ENCODE data around the gene LTBP2.

The LTBP2 gene

DNA sequence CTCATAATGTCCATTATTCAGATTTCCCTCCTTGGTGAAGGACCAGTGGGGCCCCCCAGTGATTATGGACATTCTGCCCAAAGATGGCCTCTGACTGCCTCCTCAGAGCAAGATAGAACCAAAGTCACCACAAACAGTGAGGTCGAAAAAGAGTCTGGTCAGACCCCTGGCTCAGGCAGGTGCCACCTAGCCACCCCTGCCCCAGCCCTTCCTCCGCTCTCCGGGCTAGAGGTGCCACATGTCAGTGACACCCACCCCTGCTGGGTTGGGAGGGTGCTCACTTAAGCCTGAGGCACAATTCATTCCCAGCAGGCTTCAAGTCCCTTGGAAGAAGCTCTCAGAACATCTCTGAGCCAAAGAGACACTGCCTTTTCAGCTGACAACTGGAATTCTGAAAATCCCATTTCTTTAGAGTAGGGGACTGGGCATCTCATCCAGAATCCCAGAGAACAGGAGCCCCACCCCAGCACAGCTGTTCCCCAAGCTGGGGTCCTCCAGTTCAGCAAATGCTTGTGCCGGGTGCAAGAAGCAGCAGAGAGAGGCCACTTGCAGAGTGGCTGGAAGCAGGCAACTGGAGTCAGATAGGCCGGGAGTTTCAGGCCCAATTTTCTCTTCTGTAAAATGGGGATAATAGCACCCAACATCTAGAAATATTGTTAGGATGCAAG is 68.1 kb downstream of the LTBP2 start:
- Histone ChIP-seq H3K27ac (replicated peaks) (no peak overlapping the region), H3K4me3 (replicated peaks; ENCODE audit: insufficient read depth, low read length) (no peak overlapping the region), H3K27me3 (ENCODE audit: insufficient read depth, poor library complexity, severe bottlenecking) (no peaks in the 10 kb centered on the region)
- TF ChIP-seq POLR2AphosphoS5 (IDR thresholded peaks at IDR 0.05; ENCODE audit: low read depth) (no peak), GABPA (IDR thresholded peaks at IDR 0.05; ENCODE audit: low read depth) (no peak), SPI1 (IDR thresholded peaks at IDR 0.05; ENCODE audit: borderline replicate concordance, low read depth) (no peak)
- TF ChIP-seq, protein P1, sequence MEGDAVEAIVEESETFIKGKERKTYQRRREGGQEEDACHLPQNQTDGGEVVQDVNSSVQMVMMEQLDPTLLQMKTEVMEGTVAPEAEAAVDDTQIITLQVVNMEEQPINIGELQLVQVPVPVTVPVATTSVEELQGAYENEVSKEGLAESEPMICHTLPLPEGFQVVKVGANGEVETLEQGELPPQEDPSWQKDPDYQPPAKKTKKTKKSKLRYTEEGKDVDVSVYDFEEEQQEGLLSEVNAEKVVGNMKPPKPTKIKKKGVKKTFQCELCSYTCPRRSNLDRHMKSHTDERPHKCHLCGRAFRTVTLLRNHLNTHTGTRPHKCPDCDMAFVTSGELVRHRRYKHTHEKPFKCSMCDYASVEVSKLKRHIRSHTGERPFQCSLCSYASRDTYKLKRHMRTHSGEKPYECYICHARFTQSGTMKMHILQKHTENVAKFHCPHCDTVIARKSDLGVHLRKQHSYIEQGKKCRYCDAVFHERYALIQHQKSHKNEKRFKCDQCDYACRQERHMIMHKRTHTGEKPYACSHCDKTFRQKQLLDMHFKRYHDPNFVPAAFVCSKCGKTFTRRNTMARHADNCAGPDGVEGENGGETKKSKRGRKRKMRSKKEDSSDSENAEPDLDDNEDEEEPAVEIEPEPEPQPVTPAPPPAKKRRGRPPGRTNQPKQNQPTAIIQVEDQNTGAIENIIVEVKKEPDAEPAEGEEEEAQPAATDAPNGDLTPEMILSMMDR (IDR thresholded peaks at IDR 0.05; ENCODE audit: insufficient read depth, low read length): no peak
- TF ChIP-seq, protein P2, sequence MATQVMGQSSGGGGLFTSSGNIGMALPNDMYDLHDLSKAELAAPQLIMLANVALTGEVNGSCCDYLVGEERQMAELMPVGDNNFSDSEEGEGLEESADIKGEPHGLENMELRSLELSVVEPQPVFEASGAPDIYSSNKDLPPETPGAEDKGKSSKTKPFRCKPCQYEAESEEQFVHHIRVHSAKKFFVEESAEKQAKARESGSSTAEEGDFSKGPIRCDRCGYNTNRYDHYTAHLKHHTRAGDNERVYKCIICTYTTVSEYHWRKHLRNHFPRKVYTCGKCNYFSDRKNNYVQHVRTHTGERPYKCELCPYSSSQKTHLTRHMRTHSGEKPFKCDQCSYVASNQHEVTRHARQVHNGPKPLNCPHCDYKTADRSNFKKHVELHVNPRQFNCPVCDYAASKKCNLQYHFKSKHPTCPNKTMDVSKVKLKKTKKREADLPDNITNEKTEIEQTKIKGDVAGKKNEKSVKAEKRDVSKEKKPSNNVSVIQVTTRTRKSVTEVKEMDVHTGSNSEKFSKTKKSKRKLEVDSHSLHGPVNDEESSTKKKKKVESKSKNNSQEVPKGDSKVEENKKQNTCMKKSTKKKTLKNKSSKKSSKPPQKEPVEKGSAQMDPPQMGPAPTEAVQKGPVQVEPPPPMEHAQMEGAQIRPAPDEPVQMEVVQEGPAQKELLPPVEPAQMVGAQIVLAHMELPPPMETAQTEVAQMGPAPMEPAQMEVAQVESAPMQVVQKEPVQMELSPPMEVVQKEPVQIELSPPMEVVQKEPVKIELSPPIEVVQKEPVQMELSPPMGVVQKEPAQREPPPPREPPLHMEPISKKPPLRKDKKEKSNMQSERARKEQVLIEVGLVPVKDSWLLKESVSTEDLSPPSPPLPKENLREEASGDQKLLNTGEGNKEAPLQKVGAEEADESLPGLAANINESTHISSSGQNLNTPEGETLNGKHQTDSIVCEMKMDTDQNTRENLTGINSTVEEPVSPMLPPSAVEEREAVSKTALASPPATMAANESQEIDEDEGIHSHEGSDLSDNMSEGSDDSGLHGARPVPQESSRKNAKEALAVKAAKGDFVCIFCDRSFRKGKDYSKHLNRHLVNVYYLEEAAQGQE (IDR thresholded peaks at IDR 0.05; ENCODE audit: insufficient replicate concordance, low read depth): no peak
- DNase-seq (ENCODE audit: low read depth in 1 of 2, low spot score in 1 of 2): no peak

DNA sequence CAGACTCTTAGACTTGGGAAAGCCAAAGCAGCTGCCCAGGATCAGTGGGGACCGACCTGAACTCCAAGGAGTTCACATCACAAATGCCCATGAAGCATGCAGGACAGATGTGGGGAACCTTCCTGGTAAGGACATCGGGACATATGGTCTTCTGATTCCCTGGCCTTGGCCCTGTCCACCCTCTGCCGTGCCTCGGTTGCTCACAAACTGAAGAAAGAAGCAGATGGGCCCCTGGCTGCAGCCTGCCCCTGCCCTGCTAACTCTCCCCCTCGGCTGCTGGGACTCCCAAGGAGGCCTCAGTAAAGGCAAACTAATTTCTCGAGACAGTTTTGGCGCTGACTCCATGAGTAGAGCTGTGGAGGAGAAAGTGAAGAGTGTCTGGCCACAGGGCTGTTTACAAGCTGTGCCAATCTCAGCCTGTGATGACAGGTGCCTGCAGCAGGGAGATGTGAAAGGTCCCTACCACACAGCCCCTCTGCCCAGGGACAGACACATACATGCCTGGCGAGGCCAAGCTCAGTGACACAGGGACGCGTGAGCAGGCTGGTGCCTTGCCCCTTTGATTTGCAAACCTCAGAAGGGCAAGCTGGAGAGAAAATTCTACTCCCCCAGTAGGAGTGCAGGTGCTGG is 69.9 kb downstream of the LTBP2 start:
- DNase-seq (ENCODE audit: low read depth in 1 of 2, low spot score in 1 of 2): no peak
- TF ChIP-seq, protein P2 (IDR thresholded peaks at IDR 0.05; ENCODE audit: insufficient replicate concordance, low read depth): no peak
- no peak for TF ChIP-seq GABPA (IDR thresholded peaks at IDR 0.05; ENCODE audit: low read depth)
- no peak for TF ChIP-seq POLR2AphosphoS5 (IDR thresholded peaks at IDR 0.05; ENCODE audit: low read depth)
- TF ChIP-seq SPI1 (IDR thresholded peaks at IDR 0.05; ENCODE audit: borderline replicate concordance, low read depth): no peak
- TF ChIP-seq, protein P1 (IDR thresholded peaks at IDR 0.05; ENCODE audit: insufficient read depth, low read length): no peak
- H3K27ac ChIP-seq (replicated peaks): no peak overlapping the region
- H3K27me3 ChIP-seq (ENCODE audit: insufficient read depth, poor library complexity, severe bottlenecking): no peaks in the 10 kb centered on the region
- H3K4me3 ChIP-seq (replicated peaks; ENCODE audit: insufficient read depth, low read length): no peak overlapping the region

DNA sequence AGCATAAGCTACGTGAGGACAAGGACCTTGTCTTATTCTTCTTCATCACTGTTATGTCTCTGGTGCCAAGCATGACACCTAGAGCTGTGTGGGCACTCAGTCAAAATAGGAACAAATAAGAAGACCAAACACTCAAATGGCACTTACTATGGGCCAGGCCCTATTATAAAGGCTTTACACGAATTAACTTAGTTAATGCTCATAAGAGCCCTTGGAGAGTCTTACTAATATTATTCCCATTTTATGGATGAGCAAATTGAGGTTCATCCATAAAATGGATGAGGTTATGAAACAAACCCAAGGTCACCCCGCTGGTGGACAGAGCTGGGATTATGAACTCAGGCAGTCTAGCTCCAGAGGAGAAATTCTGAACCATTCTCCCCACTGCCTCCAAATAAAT is 70.8 kb downstream of the LTBP2 start:
- H3K27me3 ChIP-seq (ENCODE audit: insufficient read depth, poor library complexity, severe bottlenecking): no peaks in the 10 kb centered on the region
- no peak overlapping the region for H3K27ac ChIP-seq (replicated peaks)
- TF ChIP-seq SPI1 (IDR thresholded peaks at IDR 0.05; ENCODE audit: borderline replicate concordance, low read depth) (no peak), GABPA (IDR thresholded peaks at IDR 0.05; ENCODE audit: low read depth) (no peak), POLR2AphosphoS5 (IDR thresholded peaks at IDR 0.05; ENCODE audit: low read depth) (no peak)
- TF ChIP-seq, protein P1 (IDR thresholded peaks at IDR 0.05; ENCODE audit: insufficient read depth, low read length): no peak
- TF ChIP-seq, protein P2 (IDR thresholded peaks at IDR 0.05; ENCODE audit: insufficient replicate concordance, low read depth): no peak
- no peak for DNase-seq (ENCODE audit: low read depth in 1 of 2, low spot score in 1 of 2)
- no peak overlapping the region for H3K4me3 ChIP-seq (replicated peaks; ENCODE audit: insufficient read depth, low read length)
